ENCODE data around the gene PPM1L.

The PPM1L gene

GRCh38 chr3:160826991-160827390, 71.0 kb downstream of the PPM1L start:
- in situ Hi-C loops (cut with MboI; ENCODE audit: low sequenced_read_pairs), result no loop called here
- no peaks in the 10 kb centered on the region for H3K36me3 ChIP-seq (replicated peaks)
- DNase-seq (ENCODE audit: low spot score in 2 of 2), result no peak
- peaks cover 13% of the 10 kb centered on the region for H3K4me1 ChIP-seq
- no peak overlapping the region for H3K4me3 ChIP-seq
- no peaks in the 10 kb centered on the region for H3K27me3 ChIP-seq (ENCODE audit: low read depth)
- H3K9me3 ChIP-seq, result no peaks in the 10 kb centered on the region

- in situ Hi-C loops (cut with MboI; ENCODE audit: low sequenced_read_pairs), result no loop called here
- no peak for DNase-seq (ENCODE audit: low spot score in 2 of 2)
- peaks cover 13% of the 10 kb centered on the region for H3K4me1 ChIP-seq
Observed at GRCh38 chr3:160827516-160827915, 71.5 kb downstream of the PPM1L start.

GRCh38 chr3:160828880-160829279, 72.8 kb downstream of the PPM1L start:
- Histone ChIP-seq H3K36me3 (replicated peaks) (no peaks in the 10 kb centered on the region), H3K9me3 (no peaks in the 10 kb centered on the region), H3K4me1 (peaks cover 7% of the 10 kb centered on the region; the same call in 1 of the 2 replicates), H3K4me3 (no peak overlapping the region), H3K27me3 (ENCODE audit: low read depth) (no peaks in the 10 kb centered on the region)
- in situ Hi-C loops (cut with MboI; ENCODE audit: low sequenced_read_pairs), result no loop called here
- DNase-seq (ENCODE audit: low spot score in 2 of 2), result no peak

More at GRCh38 chr3:160827516-160827915, 71.5 kb downstream of the PPM1L start:
- H3K27me3 ChIP-seq (ENCODE audit: low read depth), result no peaks in the 10 kb centered on the region
- no peaks in the 10 kb centered on the region for H3K36me3 ChIP-seq (replicated peaks)
- no peaks in the 10 kb centered on the region for H3K9me3 ChIP-seq
- no peak overlapping the region for H3K4me3 ChIP-seq

GRCh38 chr3:160829486-160830009, 73.5 kb downstream of the PPM1L start:
- in situ Hi-C loops (cut with MboI; ENCODE audit: low sequenced_read_pairs), result no loop called here
- DNase-seq (ENCODE audit: low spot score in 2 of 2), result no peak
- H3K4me3 ChIP-seq, result no peak overlapping the region
- peaks cover 7% of the 10 kb centered on the region; the same call in 1 of the 2 replicates for H3K4me1 ChIP-seq
- H3K36me3 ChIP-seq (replicated peaks), result no peaks in the 10 kb centered on the region
- H3K27me3 ChIP-seq (ENCODE audit: low read depth), result no peaks in the 10 kb centered on the region
- H3K9me3 ChIP-seq, result no peaks in the 10 kb centered on the region

GRCh38 chr3:160830796-160831195, 74.8 kb downstream of the PPM1L start:
- DNase-seq (ENCODE audit: low spot score in 2 of 2), result no peak
- in situ Hi-C loops (cut with MboI; ENCODE audit: low sequenced_read_pairs), result no loop called here
- Histone ChIP-seq H3K36me3 (replicated peaks) (no peaks in the 10 kb centered on the region), H3K4me3 (no peak overlapping the region), H3K4me1 (peaks cover 7% of the 10 kb centered on the region; the same call in 1 of the 2 replicates), H3K9me3 (no peaks in the 10 kb centered on the region), H3K27me3 (ENCODE audit: low read depth) (no peaks in the 10 kb centered on the region)

GRCh38 chr3:160831401-160831800, 75.4 kb downstream of the PPM1L start:
- H3K9me3 ChIP-seq, result no peaks in the 10 kb centered on the region
- in situ Hi-C loops (cut with MboI; ENCODE audit: low sequenced_read_pairs), result no loop called here
- no peaks in the 10 kb centered on the region for H3K36me3 ChIP-seq (replicated peaks)
- DNase-seq (ENCODE audit: low spot score in 2 of 2), result no peak
- no peaks in the 10 kb centered on the region for H3K27me3 ChIP-seq (ENCODE audit: low read depth)
- peaks cover 7% of the 10 kb centered on the region; the same call in 1 of the 2 replicates for H3K4me1 ChIP-seq
- no peak overlapping the region for H3K4me3 ChIP-seq

GRCh38 chr3:160837394-160837980, 81.5 kb downstream of the PPM1L start:
- Histone ChIP-seq H3K4me3 (no peak overlapping the region), H3K27me3 (ENCODE audit: low read depth) (no peaks in the 10 kb centered on the region), H3K9me3 (no peaks in the 10 kb centered on the region), H3K4me1 (peaks cover 11% of the 10 kb centered on the region), H3K36me3 (replicated peaks) (no peaks in the 10 kb centered on the region)
- DNase-seq (ENCODE audit: low spot score in 2 of 2), result peak; percentile 69
- in situ Hi-C loops (cut with MboI; ENCODE audit: low sequenced_read_pairs), result no loop called here

- H3K4me3 ChIP-seq, result no peak overlapping the region
- H3K9me3 ChIP-seq, result no peaks in the 10 kb centered on the region
- no peaks in the 10 kb centered on the region for H3K27me3 ChIP-seq (ENCODE audit: low read depth)
- in situ Hi-C loops (cut with MboI; ENCODE audit: low sequenced_read_pairs), result no loop called here
- peaks cover 11% of the 10 kb centered on the region for H3K4me1 ChIP-seq
- no peak for DNase-seq (ENCODE audit: low spot score in 2 of 2)
- no peaks in the 10 kb centered on the region for H3K36me3 ChIP-seq (replicated peaks)
Observed at GRCh38 chr3:160840590-160840989, 84.6 kb downstream of the PPM1L start.

- peaks cover 11% of the 10 kb centered on the region for H3K4me1 ChIP-seq
- DNase-seq (ENCODE audit: low spot score in 2 of 2), result no peak
- no peak overlapping the region for H3K4me3 ChIP-seq
- in situ Hi-C loops (cut with MboI; ENCODE audit: low sequenced_read_pairs), result no loop called here
- no peaks in the 10 kb centered on the region for H3K9me3 ChIP-seq
- no peaks in the 10 kb centered on the region for H3K36me3 ChIP-seq (replicated peaks)
- no peaks in the 10 kb centered on the region for H3K27me3 ChIP-seq (ENCODE audit: low read depth)
Observed at GRCh38 chr3:160841455-160841854, 85.4 kb downstream of the PPM1L start.

GRCh38 chr3:160842021-160843005, 86.3 kb downstream of the PPM1L start:
- in situ Hi-C loops (cut with MboI; ENCODE audit: low sequenced_read_pairs), result no loop called here
- DNase-seq (ENCODE audit: low spot score in 2 of 2), result no peak
- H3K4me1 ChIP-seq, result peaks cover 4% of the 10 kb centered on the region
- H3K4me3 ChIP-seq, result no peak overlapping the region
- no peaks in the 10 kb centered on the region for H3K9me3 ChIP-seq
- H3K27me3 ChIP-seq (ENCODE audit: low read depth), result no peaks in the 10 kb centered on the region
- H3K36me3 ChIP-seq (replicated peaks), result no peaks in the 10 kb centered on the region

GRCh38 chr3:160851629-160852210, 95.7 kb downstream of the PPM1L start:
- in situ Hi-C loops (cut with MboI; ENCODE audit: low sequenced_read_pairs), result no loop called here
- no peak overlapping the region for H3K4me3 ChIP-seq
- H3K4me1 ChIP-seq, result peaks cover 7% of the 10 kb centered on the region
- H3K27me3 ChIP-seq (ENCODE audit: low read depth), result no peaks in the 10 kb centered on the region
- no peaks in the 10 kb centered on the region for H3K9me3 ChIP-seq
- no peak for DNase-seq (ENCODE audit: low spot score in 2 of 2)
- no peaks in the 10 kb centered on the region for H3K36me3 ChIP-seq (replicated peaks)

GRCh38 chr3:160852856-160853255, 96.8 kb downstream of the PPM1L start:
- in situ Hi-C loops (cut with MboI; ENCODE audit: low sequenced_read_pairs), result no loop called here

GRCh38 chr3:160856450-160856849, 100.4 kb downstream of the PPM1L start:
- H3K4me1 ChIP-seq, result peaks cover 19% of the 10 kb centered on the region
- in situ Hi-C loops (cut with MboI; ENCODE audit: low sequenced_read_pairs), result no loop called here
- H3K27me3 ChIP-seq (ENCODE audit: low read depth), result no peaks in the 10 kb centered on the region
- no peaks in the 10 kb centered on the region for H3K36me3 ChIP-seq (replicated peaks)
- no peak overlapping the region for H3K4me3 ChIP-seq
- no peaks in the 10 kb centered on the region for H3K9me3 ChIP-seq
- DNase-seq (ENCODE audit: low spot score in 2 of 2), result no peak

More at GRCh38 chr3:160852856-160853255, 96.8 kb downstream of the PPM1L start:
- peaks cover 16% of the 10 kb centered on the region for H3K4me1 ChIP-seq
- DNase-seq (ENCODE audit: low spot score in 2 of 2), result no peak
- H3K4me3 ChIP-seq, result no peak overlapping the region
- no peaks in the 10 kb centered on the region for H3K27me3 ChIP-seq (ENCODE audit: low read depth)
- H3K36me3 ChIP-seq (replicated peaks), result no peaks in the 10 kb centered on the region
- H3K9me3 ChIP-seq, result no peaks in the 10 kb centered on the region
